Heart right ventricle (tissue), 16 donors: ENCODE data around the gene ST7. TPM values are rescaled to one million over a fixed set of nuclear protein-coding genes. Genes with fewer than 3 reads are reported as not detected.
A peak's percentile ranks its signal among the peaks of the same experiment; 100 is the strongest.

Source experiments
- ATAC-seq, 8 donors: fragments of 200-7000 bp; cut with Tn5 transposase; one replicate each; pipeline ENCODE4 v1.9.1; 2020; ENCODE audit warnings: mild to moderate bottlenecking in 8 of 8, moderate library complexity in 8 of 8, moderate number of reproducible peaks in 1 of 8
- DNase-seq, 2 donors: peaks; one replicate each; pipeline ENCODE4 v3.0.0-alpha.2; 2020
- H3K27ac ChIP-seq, 10 donors: fragments of 200-600 bp; sonication (generic) in 2 of 10; one replicate each; pipeline versions ENCODE4 v1.5.0 to v1.8.0; 2020 to 2022; ENCODE audit warnings: mild to moderate bottlenecking in 3 of 10
- H3K27me3 ChIP-seq, 7 donors: fragments of 200-600 bp; one replicate each; pipeline ENCODE4 v1.8.0; 2021 to 2022; ENCODE audit warnings: mild to moderate bottlenecking in 2 of 7
- H3K36me3 ChIP-seq, 9 donors: fragments of 200-600 bp; sonication (generic) in 1 of 9; one replicate each; pipeline versions ENCODE4 v1.5.0 to v1.8.0; 2020 to 2022; ENCODE audit warnings: mild to moderate bottlenecking in 2 of 9
- H3K4me1 ChIP-seq, 9 donors: fragments of 200-600 bp; sonication (generic) in 1 of 9; one replicate each; pipeline versions ENCODE4 v1.5.0 to v1.8.0; 2020 to 2022; ENCODE audit warnings: mild to moderate bottlenecking in 4 of 9
- H3K4me3 ChIP-seq, 10 donors: fragments of 200-600 bp; sonication (generic) in 2 of 10; one replicate each; pipeline versions ENCODE4 v1.5.0 to v1.8.0; 2020 to 2022; ENCODE audit warnings: mild to moderate bottlenecking in 7 of 10, moderate library complexity in 2 of 10
- H3K9me3 ChIP-seq, 11 donors: fragments of 200-600 bp in 10 of 11; sonication (generic) in 2 of 11; one replicate each; pipeline versions ENCODE4 v1.5.0 to v1.8.0; 2013 to 2022; ENCODE audit warnings: mild to moderate bottlenecking in 2 of 11, control low read depth in 1 of 11, moderate library complexity in 1 of 11
- WGBS, 2 donors: extraction: QIAGEN DNeasy Blood & Tissue Kit; methylation state at CpG; one replicate each; pipeline ENCODE4 v1.1.7; 2013; ENCODE audit warnings: inconsistent platforms in 1 of 2; 5-methylcytosine and 5-hydroxymethylcytosine counted together
- intact Hi-C, 10 donors: fragments of 100-400 bp; cut with DNase I; formaldehyde crosslinking; loops; one replicate each; pipeline versions ENCODE4 v1.11.1 to v1.14.2; 2022
- polyA plus RNA-seq, 2 donors: library from polyadenylated mRNA; stranded (reverse); fragments of 200-250 nt; gene quantifications; one replicate each; pipeline ENCODE4 v1.2.3, GENCODE V29; 2013
- total RNA-seq, 10 donors: library from RNA; stranded (reverse); fragmentation: NEBNext Ultra II Directional in 3 of 10; extraction: Animal tissue kit (Norgen Biotek cat#: 25700) in 3 of 10; gene quantifications; one replicate each; pipeline versions ENCODE4 v1.2.1 to v1.2.4, GENCODE V29; 2021 to 2023
- TF ChIP-seq, protein P1 (sequence below), 9 donors: fragments of 200-600 bp; sonication (generic) in 2 of 9; IDR thresholded peaks; one replicate each; pipeline versions ENCODE4 v1.5.0 to v1.8.0; 2021 to 2022; ENCODE audit warnings: antibody characterized with exemption in 9 of 9, mild to moderate bottlenecking in 5 of 9, moderate library complexity in 1 of 9
- donor health status: Arrhythmogenic right ventricular cardiomyopathy.
- donor health status: ischemic (EF 13 %, LVEDD 7.1; RV severe dilation, severe dysfunction).
- donor health status: healthy with polysubstance abuse.
- donor health status: DM: no; HTN: yes; CAD: no.
- donor health status: DM: no; HTN: no; CAD: no.
- donor health status: ischemic (EF 25% LVEDD 6.9; RV normal size, moderate dysfunction).
- donor health status: ischemic (EF 25% LVEDD 5.7; RV mildly dilated, moderate dysfunction).
- donor health status: healthy.
- donor health status: DM: yes; HTN: yes; CAD: no.
- donor health status: Ischemic cardiomyopathy.
- donor health status: ischemic (EF 35%, LVEDD 5.7; RV mildly dilated, moderate dysfunction).
- donor health status: nonischemic (EF 11% LVEDD 7.7; RV severe dilation, severe dysfunction).
- donor health status: DM: yes; HTN: yes; CAD: no.
- donor health status: PGD.
- donor health status: ischemic (EF 29% LVEDD 5.4; RV normal size, mild dysfunction).
- donor health status: nonischemic (EF 23%, LVEDD 6.1; RV moderate dilation, normal function).

ST7 gene
- total and polyA plus RNA-seq, 12 donors = 20.1 to 40.2 (median 23.4) TPM

DNA sequence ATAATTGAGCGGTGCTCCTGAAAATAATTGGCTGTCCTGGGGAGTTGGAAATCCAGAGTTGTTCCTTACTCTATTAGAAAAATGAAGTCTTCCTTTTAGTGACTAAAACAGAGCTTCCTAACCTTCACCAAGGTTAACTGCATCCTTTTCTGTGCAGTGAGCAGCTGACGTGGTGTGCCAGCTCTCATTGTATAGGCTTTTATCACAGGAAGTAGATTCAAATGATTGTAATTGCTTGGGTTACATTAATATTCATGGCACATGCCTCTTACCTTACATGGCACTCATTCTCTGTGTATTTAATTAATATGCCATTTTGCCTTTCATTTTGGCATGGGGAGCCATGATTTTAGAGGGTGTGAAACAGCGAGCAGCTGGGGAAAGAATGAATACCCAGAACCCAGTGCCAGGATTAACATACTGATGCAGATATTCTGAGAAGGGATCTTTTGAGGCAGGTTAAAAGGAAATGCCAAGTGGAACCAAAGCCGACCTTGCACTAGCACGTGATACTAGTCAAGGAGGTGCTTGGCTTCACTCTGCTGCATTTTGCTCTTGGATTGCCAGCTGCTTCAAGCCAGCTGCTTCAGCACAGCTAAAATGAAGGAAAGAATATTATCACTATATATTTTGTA, 115.3 kb downstream of the ST7 start:
- H3K4me3 ChIP-seq = no peak overlapping the region
- H3K9me3 ChIP-seq = no peaks in the 10 kb centered on the region
- H3K27me3 ChIP-seq = no peaks in the 10 kb centered on the region
- ATAC-seq = peak in 1 of 8 donors; percentile 25
- no peaks in the 10 kb centered on the region for H3K36me3 ChIP-seq
- peak overlapping the region in 4 of 10 donors; percentile 9 to 42 (median 32) for H3K27ac ChIP-seq
- 55 to 61% methylated on average over 5 of the region's 5 CpGs for WGBS, 2 donors
- intact Hi-C loops = loop anchor here in 1 of 10 donors (10.0 kb wide), 1 partner anchor 46 kb away; no protein-coding TSS in a partner anchor
- no peak for DNase-seq
- H3K4me1 ChIP-seq = peaks cover 2 to 55% (median 36%) of the 10 kb centered on the region in 9 donors
- TF ChIP-seq, protein P1, sequence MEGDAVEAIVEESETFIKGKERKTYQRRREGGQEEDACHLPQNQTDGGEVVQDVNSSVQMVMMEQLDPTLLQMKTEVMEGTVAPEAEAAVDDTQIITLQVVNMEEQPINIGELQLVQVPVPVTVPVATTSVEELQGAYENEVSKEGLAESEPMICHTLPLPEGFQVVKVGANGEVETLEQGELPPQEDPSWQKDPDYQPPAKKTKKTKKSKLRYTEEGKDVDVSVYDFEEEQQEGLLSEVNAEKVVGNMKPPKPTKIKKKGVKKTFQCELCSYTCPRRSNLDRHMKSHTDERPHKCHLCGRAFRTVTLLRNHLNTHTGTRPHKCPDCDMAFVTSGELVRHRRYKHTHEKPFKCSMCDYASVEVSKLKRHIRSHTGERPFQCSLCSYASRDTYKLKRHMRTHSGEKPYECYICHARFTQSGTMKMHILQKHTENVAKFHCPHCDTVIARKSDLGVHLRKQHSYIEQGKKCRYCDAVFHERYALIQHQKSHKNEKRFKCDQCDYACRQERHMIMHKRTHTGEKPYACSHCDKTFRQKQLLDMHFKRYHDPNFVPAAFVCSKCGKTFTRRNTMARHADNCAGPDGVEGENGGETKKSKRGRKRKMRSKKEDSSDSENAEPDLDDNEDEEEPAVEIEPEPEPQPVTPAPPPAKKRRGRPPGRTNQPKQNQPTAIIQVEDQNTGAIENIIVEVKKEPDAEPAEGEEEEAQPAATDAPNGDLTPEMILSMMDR (IDR thresholded peaks at IDR 0.05) = no peak

DNA sequence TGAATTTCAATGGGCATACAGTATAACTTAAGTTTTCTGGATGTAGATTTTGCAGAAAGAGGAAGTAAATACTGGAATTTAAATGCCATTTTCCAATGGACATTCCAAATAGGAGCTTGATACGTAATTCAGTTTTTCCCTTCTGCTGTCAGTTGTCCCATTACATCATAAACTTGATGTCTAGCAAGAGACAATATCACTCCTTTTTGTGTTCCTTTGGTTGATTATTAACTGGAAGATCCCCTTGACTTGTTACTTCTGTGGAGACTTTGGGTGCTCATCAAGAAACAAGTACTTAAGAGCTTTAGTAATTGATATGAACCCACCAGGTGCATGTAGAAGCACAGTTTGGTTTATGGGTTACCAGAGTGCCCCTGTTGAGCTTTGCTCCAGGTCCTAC, 116.1 kb downstream of the ST7 start:
- peaks cover 2 to 60% (median 36%) of the 10 kb centered on the region in 9 donors for H3K4me1 ChIP-seq
- TF ChIP-seq, protein P1 (IDR thresholded peaks at IDR 0.05) = no peak
- intact Hi-C loops = loop anchor here in 1 of 10 donors (10.0 kb wide), 1 partner anchor 45 kb away; no protein-coding TSS in a partner anchor
- ATAC-seq (no peak), DNase-seq (no peak)
- no peak overlapping the region for H3K4me3 ChIP-seq
- H3K36me3 ChIP-seq = no peaks in the 10 kb centered on the region
- H3K27ac ChIP-seq = peak overlapping the region in 1 of 10 donors; percentile 12
- H3K9me3 ChIP-seq = no peaks in the 10 kb centered on the region
- WGBS, 2 donors = 81 to 83% methylated on average over 1 of the region's 1 CpG
- H3K27me3 ChIP-seq = no peaks in the 10 kb centered on the region

DNA sequence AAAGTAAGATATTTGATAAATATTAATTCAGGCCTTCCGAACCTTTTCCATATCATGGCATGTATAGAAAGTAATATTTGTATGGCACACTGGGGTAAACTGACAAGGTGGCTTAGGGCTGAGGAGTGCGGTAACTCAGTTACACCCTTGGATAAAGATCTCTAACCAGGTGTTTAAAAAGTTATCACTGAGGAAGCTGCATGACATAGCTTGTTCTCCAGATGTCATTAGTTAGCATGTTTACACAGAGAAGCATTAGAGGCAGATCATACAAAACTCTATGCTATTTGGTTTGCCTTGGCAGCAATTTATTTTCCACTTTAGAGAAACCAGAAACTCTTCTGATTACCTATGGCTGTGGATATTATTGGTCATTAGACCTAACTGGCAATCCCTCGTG, 118.2 kb downstream of the ST7 start:
- Histone ChIP-seq H3K27ac (no peak overlapping the region), H3K27me3 (no peaks in the 10 kb centered on the region), H3K4me3 (no peak overlapping the region), H3K4me1 (peaks cover 2 to 62% (median 39%) of the 10 kb centered on the region in 9 donors), H3K36me3 (no peaks in the 10 kb centered on the region), H3K9me3 (peaks cover 0 to 8% (median 0%) of the 10 kb centered on the region in 11 donors)
- no peak for ATAC-seq
- TF ChIP-seq, protein P1 (IDR thresholded peaks at IDR 0.05) = no peak
- DNase-seq = no peak
- intact Hi-C loops = no loop called here
- WGBS, 2 donors = 66 to 69% methylated on average over 3 of the region's 3 CpGs

DNA sequence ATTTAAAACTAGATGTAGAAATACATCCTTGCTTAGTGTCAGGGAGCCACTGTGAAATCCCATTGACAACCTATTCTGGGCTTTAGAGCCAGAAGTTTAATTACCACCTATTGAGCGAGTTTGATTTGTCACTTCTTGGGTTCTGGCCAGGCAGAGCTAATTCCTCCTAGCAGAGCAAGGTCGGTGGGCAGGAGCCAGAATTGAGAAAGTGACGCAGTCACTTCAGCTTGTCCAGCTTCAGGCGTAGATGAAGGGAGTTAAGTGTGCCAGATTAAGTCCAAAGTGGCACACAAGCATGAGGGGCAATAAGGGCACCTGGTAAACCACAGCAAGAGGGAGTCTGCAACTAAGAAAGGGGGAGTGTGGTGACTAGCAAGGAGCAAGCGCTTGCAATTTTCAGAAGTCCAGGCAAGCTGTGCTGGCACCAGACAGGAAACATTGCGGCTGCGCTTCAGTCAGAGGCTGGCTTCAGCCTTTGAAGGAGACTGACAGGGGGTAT, 119.4 kb downstream of the ST7 start:
- Histone ChIP-seq H3K27me3 (no peaks in the 10 kb centered on the region), H3K9me3 (peaks cover 0 to 9% (median 0%) of the 10 kb centered on the region in 11 donors), H3K4me1 (peaks cover 2 to 72% (median 37%) of the 10 kb centered on the region in 9 donors), H3K36me3 (no peaks in the 10 kb centered on the region), H3K4me3 (peak overlapping the region in 5 of 10 donors; percentile 6 to 30 (median 20)), H3K27ac (peak overlapping the region in 9 of 10 donors; percentile 49 to 72 (median 61))
- ATAC-seq (peak; percentile 61 to 93 (median 72)), DNase-seq (peak; percentile 36 to 72)
- intact Hi-C loops = no loop called here
- TF ChIP-seq, protein P1 (IDR thresholded peaks at IDR 0.05) = no peak
- WGBS, 2 donors = 25 to 26% methylated on average over 7 of the region's 7 CpGs
